ENCODE results near the gene HCN2. TPM values are rescaled to one million over a fixed set of nuclear protein-coding genes. Genes with fewer than 3 reads are reported as not detected.
A peak's percentile ranks its signal among the peaks of the same experiment; 100 is the strongest.

HCN2 gene
- total and polyA plus RNA-seq, 9 of the 15 experiments (the other 6 are each of a cell fraction or from before 2014, with no cell fraction given): 0.29 to 4.2 (median 0.82) TPM; not detected in 2

GRCh38 chr19:642767-643727 lies 53.4 kb downstream of the HCN2 start (continued):
- TF ChIP-seq, protein P1, sequence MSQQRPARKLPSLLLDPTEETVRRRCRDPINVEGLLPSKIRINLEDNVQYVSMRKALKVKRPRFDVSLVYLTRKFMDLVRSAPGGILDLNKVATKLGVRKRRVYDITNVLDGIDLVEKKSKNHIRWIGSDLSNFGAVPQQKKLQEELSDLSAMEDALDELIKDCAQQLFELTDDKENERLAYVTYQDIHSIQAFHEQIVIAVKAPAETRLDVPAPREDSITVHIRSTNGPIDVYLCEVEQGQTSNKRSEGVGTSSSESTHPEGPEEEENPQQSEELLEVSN (IDR thresholded peaks at IDR 0.05; ENCODE audit: borderline replicate concordance in 1 of 2, extremely low read depth in 1 of 2, insufficient read depth in 1 of 2, insufficient read length in 1 of 2, low read depth in 1 of 2, low read length in 1 of 2, poor library complexity in 1 of 2, severe bottlenecking in 1 of 2): no peak
- no peak for TF ChIP-seq ZNF146 (CRISPR knock-in tag; IDR thresholded peaks at IDR 0.05; ENCODE audit: unreplicated experiment)
- TF ChIP-seq ZNF518B (CRISPR knock-in tag; IDR thresholded peaks at IDR 0.05): no peak
- no peak for TF ChIP-seq ZEB2 (IDR thresholded peaks at IDR 0.05)
- TF ChIP-seq, protein P2, sequence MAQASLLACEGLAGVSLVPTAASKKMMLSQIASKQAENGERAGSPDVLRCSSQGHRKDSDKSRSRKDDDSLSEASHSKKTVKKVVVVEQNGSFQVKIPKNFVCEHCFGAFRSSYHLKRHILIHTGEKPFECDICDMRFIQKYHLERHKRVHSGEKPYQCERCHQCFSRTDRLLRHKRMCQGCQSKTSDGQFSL (CRISPR knock-in tag; IDR thresholded peaks at IDR 0.05): peak; percentile 68; the same call in 1 of the 2 replicates
- TF ChIP-seq, protein P2 (tag; IDR thresholded peaks at IDR 0.05): no peak
- TF ChIP-seq ZNF398 (CRISPR knock-in tag; IDR thresholded peaks at IDR 0.05): no peak
- no peak for TF ChIP-seq ZNF184 (CRISPR knock-in tag; IDR thresholded peaks at IDR 0.05)
- TF ChIP-seq, protein P3, sequence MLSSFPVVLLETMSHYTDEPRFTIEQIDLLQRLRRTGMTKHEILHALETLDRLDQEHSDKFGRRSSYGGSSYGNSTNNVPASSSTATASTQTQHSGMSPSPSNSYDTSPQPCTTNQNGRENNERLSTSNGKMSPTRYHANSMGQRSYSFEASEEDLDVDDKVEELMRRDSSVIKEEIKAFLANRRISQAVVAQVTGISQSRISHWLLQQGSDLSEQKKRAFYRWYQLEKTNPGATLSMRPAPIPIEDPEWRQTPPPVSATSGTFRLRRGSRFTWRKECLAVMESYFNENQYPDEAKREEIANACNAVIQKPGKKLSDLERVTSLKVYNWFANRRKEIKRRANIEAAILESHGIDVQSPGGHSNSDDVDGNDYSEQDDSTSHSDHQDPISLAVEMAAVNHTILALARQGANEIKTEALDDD (IDR thresholded peaks at IDR 0.05): no peak
- no peak for TF ChIP-seq FOXK2 (conservative IDR thresholded peaks at IDR 0.05 in 1 of 2, IDR thresholded peaks at IDR 0.05 in 1 of 2; ENCODE audit: low read depth in 2 of 2)
- TF ChIP-seq, protein P4, sequence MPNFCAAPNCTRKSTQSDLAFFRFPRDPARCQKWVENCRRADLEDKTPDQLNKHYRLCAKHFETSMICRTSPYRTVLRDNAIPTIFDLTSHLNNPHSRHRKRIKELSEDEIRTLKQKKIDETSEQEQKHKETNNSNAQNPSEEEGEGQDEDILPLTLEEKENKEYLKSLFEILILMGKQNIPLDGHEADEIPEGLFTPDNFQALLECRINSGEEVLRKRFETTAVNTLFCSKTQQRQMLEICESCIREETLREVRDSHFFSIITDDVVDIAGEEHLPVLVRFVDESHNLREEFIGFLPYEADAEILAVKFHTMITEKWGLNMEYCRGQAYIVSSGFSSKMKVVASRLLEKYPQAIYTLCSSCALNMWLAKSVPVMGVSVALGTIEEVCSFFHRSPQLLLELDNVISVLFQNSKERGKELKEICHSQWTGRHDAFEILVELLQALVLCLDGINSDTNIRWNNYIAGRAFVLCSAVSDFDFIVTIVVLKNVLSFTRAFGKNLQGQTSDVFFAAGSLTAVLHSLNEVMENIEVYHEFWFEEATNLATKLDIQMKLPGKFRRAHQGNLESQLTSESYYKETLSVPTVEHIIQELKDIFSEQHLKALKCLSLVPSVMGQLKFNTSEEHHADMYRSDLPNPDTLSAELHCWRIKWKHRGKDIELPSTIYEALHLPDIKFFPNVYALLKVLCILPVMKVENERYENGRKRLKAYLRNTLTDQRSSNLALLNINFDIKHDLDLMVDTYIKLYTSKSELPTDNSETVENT (CRISPR knock-in tag; IDR thresholded peaks at IDR 0.05): no peak
